GM19240 (cell line): ENCODE data around the gene FMNL2.

Experiments used
- DNase-seq: peaks from one replicate; pipeline ENCODE4 v3.0.0; 2011; ENCODE audit warnings: low spot score; ENCODE audit not compliant: insufficient read length

FMNL2 gene

GRCh38 chr2:152339556-152340286 is 4.7 kb downstream of the FMNL2 start:
- no peak for DNase-seq

- no peak for DNase-seq
These were observed 7.5 kb downstream of the FMNL2 start for GRCh38 chr2:152342259-152343046.

- DNase-seq, result no peak
These were observed 8.5 kb downstream of the FMNL2 start for GRCh38 chr2:152343426-152343825.

GRCh38 chr2:152344579-152345195 is 9.7 kb downstream of the FMNL2 start:
- no peak for DNase-seq

GRCh38 chr2:152347076-152347475 is 12.1 kb downstream of the FMNL2 start:
- DNase-seq, result no peak

- DNase-seq, result no peak
These were observed 13.4 kb downstream of the FMNL2 start for GRCh38 chr2:152348388-152348787.

GRCh38 chr2:152349416-152349815 is 14.4 kb downstream of the FMNL2 start:
- no peak for DNase-seq

GRCh38 chr2:152350155-152350679 is 15.2 kb downstream of the FMNL2 start:
- DNase-seq, result no peak

- no peak for DNase-seq
These were observed 17.6 kb downstream of the FMNL2 start for GRCh38 chr2:152352616-152353015.

- no peak for DNase-seq
These were observed 18.4 kb downstream of the FMNL2 start for GRCh38 chr2:152353364-152353763.

- no peak for DNase-seq
These were observed 19.2 kb downstream of the FMNL2 start for GRCh38 chr2:152354069-152354755.

- DNase-seq, result no peak
These were observed 19.9 kb downstream of the FMNL2 start for GRCh38 chr2:152354909-152355308.

- DNase-seq, result no peak
These were observed 20.4 kb downstream of the FMNL2 start for GRCh38 chr2:152355409-152355831.

- DNase-seq, result no peak
These were observed 24.8 kb downstream of the FMNL2 start for GRCh38 chr2:152359573-152360363.

GRCh38 chr2:152363936-152364335 is 29.0 kb downstream of the FMNL2 start:
- no peak for DNase-seq

- DNase-seq, result no peak
These were observed 32.8 kb downstream of the FMNL2 start for GRCh38 chr2:152367547-152368390.

- DNase-seq, result no peak
These were observed 34.3 kb downstream of the FMNL2 start for GRCh38 chr2:152369176-152369860.

GRCh38 chr2:152370783-152371182 is 35.8 kb downstream of the FMNL2 start:
- no peak for DNase-seq

GRCh38 chr2:152372438-152372984 is 37.5 kb downstream of the FMNL2 start:
- no peak for DNase-seq
